ENCODE measurements around the gene LYPD5.
"Not testable (repeated sequence)": the region's sequence is repeated elsewhere in the genome, so short reads cannot be mapped to it uniquely, and the experiment has no call there.

- not testable (repeated sequence) for TF ChIP-seq CTCF (IDR thresholded peaks at IDR 0.05; ENCODE audit: insufficient read depth, low read depth, low read length); EZH2 (IDR thresholded peaks at IDR 0.05; ENCODE audit: insufficient read depth, low read length)
Observed at GRCh38 chr19:43764684-43765083, 37.6 kb downstream of the LYPD5 start.

All from astrocyte (in vitro differentiated cells and primary cell).